ENCODE measurements around the gene GJB3.
"Not testable (repeated sequence)": the region's sequence is repeated elsewhere in the genome, so short reads cannot be mapped to it uniquely, and the experiment has no call there.

The GJB3 gene

DNA sequence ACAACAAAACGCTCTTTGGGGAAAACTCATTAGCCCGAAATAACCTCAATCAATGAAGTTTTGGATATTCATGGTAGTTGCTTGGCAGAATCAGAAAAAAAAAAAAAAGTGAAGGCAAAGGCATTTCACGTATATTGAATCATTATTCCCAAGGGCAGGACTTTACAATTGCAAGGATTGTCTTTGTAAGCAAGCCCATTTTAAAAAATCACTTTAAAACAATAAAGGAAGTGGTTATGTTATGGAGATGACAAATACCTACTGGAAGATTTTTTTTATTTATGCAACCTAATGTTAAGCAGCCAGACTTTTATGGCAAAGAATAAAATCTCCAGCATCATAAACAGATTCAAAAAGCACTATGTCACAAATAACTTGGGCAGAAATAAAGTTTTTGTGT is 12.2 kb upstream of the GJB3 start:
- no peak for DNase-seq (ENCODE audit: low spot score)
- in situ Hi-C loops (cut with MboI; ENCODE audit: low pct_unique_long_range_greater_than_20kb, low sequenced_read_pairs, unreplicated experiment), result no loop called here
- TF ChIP-seq, protein P1, sequence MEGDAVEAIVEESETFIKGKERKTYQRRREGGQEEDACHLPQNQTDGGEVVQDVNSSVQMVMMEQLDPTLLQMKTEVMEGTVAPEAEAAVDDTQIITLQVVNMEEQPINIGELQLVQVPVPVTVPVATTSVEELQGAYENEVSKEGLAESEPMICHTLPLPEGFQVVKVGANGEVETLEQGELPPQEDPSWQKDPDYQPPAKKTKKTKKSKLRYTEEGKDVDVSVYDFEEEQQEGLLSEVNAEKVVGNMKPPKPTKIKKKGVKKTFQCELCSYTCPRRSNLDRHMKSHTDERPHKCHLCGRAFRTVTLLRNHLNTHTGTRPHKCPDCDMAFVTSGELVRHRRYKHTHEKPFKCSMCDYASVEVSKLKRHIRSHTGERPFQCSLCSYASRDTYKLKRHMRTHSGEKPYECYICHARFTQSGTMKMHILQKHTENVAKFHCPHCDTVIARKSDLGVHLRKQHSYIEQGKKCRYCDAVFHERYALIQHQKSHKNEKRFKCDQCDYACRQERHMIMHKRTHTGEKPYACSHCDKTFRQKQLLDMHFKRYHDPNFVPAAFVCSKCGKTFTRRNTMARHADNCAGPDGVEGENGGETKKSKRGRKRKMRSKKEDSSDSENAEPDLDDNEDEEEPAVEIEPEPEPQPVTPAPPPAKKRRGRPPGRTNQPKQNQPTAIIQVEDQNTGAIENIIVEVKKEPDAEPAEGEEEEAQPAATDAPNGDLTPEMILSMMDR (IDR thresholded peaks at IDR 0.05; ENCODE audit: extremely low read depth, insufficient read depth, missing control alignments), result no peak

DNA sequence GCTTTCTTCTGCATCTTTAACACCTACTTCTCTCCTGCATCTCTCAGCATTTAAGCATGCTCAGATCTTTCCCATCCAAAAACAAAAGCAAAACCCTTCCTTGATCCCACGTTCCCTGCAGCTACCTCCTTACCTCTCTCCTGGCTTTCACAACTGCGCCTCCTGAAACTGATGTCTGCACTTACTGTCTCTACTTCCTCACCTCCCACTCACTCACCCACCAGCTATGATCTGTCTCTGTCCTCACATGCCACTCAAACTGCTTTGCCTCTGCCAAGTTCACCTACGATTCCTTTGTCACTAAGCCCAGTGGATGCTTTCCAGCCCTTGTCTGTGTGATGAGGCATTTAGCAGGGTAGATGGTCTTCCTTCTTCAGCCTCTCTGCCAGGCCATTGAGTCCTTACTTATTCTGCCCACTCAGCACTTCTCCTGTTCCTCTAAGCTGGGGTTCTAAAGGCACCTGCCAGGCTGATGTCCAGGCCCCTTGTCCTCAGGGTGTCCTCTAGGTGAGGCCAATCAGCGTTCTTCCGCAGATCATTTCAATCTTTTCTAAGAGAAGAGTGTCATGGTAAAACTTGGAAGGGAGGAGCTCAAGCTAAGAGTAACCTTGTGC is 10.0 kb upstream of the GJB3 start:
- no peak for DNase-seq (ENCODE audit: low spot score)
- TF ChIP-seq, protein P1 (IDR thresholded peaks at IDR 0.05; ENCODE audit: extremely low read depth, insufficient read depth, missing control alignments), result no peak
- in situ Hi-C loops (cut with MboI; ENCODE audit: low pct_unique_long_range_greater_than_20kb, low sequenced_read_pairs, unreplicated experiment), result no loop called here

DNA sequence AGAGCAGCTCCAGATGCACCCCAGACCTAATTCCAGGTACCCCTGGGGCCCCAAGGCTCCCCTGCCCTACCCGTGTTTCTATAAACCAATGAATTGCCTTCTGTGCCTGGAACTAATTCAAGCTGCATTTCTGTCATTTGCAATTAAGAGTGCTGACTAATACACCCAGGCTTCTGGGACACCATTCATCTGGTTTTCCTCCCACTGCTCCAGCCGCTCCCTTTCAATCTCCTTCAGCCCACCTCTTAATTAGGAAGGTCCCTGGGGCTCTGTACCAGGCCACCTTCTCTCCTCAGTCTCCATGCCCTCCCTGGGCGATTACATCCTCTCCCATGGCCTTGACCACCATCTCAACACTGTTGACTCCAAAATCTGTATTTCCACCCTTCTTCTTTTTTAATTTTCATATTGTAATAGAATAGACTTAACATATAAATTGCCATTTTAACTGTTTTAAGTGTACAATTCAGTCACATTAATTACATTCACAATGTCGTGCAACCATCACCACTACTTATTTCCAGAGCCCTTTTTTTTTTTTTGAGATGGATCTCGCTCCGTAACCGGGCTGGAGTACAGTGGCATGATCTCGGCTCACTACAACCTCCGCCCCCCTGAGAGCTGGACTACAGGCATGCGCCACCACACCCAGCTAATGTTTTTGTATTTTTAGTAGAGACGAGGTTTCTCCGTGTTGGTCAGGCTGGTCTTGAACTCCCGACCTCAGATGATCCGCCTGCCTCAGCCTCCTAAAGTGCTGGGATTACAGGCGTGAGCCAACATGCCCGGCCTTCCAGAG is 9.2 kb upstream of the GJB3 start:
- in situ Hi-C loops (cut with MboI; ENCODE audit: low pct_unique_long_range_greater_than_20kb, low sequenced_read_pairs, unreplicated experiment), result no loop called here
- TF ChIP-seq, protein P1 (IDR thresholded peaks at IDR 0.05; ENCODE audit: extremely low read depth, insufficient read depth, missing control alignments), result no peak

DNA sequence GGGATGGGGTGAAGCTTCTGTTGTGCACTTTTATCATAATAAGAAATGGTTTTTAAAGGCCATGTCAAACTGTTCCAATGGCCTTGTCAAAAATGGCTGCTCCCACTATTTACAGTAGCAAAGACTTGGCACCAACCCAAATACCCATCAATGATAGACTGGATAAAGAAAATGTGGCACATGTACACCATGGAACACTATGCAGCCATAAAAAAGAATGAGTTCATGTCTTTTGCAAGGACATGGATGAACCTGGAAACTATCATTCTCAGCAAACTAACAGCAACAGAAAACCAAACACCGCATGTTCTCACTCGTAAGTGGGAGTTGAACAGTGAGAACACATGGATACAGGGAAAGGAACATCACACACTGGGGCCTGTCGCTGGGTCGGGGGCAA is 7.9 kb upstream of the GJB3 start:
- in situ Hi-C loops (cut with MboI; ENCODE audit: low pct_unique_long_range_greater_than_20kb, low sequenced_read_pairs, unreplicated experiment); DNase-seq (ENCODE audit: low spot score): not testable (repeated sequence)

More for the DNA sequence above, 9.2 kb upstream of the GJB3 start:
- DNase-seq (ENCODE audit: low spot score), result no peak

DNA sequence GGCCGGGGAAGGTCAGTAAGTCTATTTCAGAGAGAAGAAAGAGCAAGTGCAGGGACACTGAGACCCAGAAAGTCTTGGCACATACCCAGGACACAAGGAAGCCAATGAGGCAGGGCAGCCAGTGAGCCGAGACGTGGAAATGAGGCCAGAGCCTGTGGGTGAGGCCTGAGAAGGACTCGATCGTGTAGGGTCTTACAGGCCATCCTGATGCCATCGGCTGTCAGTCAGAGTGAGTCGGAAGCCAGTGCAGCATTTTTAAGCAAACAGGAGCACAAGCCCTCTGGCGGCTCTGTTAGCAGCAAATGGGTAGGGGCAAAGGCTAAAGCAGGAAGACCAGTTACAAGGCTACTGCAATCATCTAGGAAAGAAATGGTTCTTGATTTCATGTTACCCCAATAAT is 6.1 kb upstream of the GJB3 start:
- no peak for DNase-seq (ENCODE audit: low spot score)
- TF ChIP-seq, protein P1 (IDR thresholded peaks at IDR 0.05; ENCODE audit: extremely low read depth, insufficient read depth, missing control alignments), result no peak
- in situ Hi-C loops (cut with MboI; ENCODE audit: low pct_unique_long_range_greater_than_20kb, low sequenced_read_pairs, unreplicated experiment), result no loop called here

DNA sequence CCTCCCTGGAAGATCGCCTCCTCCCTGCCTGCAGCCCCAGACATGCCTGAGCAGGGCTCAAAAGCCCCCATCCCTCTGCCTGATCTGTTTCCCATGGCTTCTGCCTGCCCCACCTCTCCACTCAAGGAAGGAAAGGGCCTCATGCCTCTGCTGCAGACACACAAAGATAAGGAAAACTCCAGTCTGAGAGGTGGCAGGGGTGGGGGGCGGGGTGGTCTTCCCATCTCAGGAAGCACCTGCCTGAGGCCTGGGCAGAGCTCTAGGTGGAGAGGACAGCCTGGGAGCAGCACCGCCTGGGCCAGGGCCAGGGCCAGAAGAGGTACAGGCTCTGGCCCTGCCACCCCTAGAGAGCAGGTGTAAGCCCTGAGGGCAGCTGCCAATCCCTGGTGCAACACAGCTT is 4.1 kb upstream of the GJB3 start:
- TF ChIP-seq, protein P1 (IDR thresholded peaks at IDR 0.05; ENCODE audit: extremely low read depth, insufficient read depth, missing control alignments), result no peak
- DNase-seq (ENCODE audit: low spot score), result no peak
- in situ Hi-C loops (cut with MboI; ENCODE audit: low pct_unique_long_range_greater_than_20kb, low sequenced_read_pairs, unreplicated experiment), result no loop called here

All from GM13977 (cell line).